ENCODE results near the gene UBE2E3. TPM values are rescaled to one million over a fixed set of nuclear protein-coding genes. Genes with fewer than 3 reads are reported as not detected.

Gene UBE2E3
- total and polyA plus RNA-seq, 2 experiments from 2014 or later = 111 to 112 TPM

DNA sequence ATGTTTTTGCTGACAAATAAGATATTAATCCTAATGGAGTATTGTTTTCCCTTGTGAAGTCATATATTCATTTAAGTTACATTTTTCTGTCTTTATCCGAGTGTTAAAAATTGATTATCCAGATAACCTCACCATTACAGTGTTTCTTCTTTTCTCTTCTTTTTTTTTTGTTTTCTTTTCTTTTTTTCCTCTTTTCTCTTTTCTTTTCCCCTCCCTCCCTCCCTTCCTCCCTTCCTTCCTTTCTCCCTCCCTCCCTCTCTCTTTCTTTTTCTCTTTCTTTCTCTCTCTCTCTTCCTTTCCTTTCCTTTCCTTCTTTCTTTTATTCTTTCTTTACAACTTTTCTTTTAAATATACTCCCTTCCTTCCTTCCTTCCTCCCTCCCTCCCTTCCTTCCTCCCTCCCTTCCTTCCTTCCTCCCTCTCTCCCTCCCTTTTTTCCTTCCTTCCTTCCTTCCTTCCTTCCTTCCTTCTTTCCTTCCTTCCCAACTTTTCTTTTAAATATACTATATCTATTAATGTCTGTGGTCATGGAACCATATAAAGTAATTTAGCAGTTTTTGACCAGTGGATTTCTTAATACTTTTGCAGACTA lies 40.9 kb downstream of the UBE2E3 start (continued):
- TF ChIP-seq, protein P1, sequence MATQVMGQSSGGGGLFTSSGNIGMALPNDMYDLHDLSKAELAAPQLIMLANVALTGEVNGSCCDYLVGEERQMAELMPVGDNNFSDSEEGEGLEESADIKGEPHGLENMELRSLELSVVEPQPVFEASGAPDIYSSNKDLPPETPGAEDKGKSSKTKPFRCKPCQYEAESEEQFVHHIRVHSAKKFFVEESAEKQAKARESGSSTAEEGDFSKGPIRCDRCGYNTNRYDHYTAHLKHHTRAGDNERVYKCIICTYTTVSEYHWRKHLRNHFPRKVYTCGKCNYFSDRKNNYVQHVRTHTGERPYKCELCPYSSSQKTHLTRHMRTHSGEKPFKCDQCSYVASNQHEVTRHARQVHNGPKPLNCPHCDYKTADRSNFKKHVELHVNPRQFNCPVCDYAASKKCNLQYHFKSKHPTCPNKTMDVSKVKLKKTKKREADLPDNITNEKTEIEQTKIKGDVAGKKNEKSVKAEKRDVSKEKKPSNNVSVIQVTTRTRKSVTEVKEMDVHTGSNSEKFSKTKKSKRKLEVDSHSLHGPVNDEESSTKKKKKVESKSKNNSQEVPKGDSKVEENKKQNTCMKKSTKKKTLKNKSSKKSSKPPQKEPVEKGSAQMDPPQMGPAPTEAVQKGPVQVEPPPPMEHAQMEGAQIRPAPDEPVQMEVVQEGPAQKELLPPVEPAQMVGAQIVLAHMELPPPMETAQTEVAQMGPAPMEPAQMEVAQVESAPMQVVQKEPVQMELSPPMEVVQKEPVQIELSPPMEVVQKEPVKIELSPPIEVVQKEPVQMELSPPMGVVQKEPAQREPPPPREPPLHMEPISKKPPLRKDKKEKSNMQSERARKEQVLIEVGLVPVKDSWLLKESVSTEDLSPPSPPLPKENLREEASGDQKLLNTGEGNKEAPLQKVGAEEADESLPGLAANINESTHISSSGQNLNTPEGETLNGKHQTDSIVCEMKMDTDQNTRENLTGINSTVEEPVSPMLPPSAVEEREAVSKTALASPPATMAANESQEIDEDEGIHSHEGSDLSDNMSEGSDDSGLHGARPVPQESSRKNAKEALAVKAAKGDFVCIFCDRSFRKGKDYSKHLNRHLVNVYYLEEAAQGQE (IDR thresholded peaks at IDR 0.05; ENCODE audit: unreplicated experiment) = no peak
- TF ChIP-seq, protein P2, sequence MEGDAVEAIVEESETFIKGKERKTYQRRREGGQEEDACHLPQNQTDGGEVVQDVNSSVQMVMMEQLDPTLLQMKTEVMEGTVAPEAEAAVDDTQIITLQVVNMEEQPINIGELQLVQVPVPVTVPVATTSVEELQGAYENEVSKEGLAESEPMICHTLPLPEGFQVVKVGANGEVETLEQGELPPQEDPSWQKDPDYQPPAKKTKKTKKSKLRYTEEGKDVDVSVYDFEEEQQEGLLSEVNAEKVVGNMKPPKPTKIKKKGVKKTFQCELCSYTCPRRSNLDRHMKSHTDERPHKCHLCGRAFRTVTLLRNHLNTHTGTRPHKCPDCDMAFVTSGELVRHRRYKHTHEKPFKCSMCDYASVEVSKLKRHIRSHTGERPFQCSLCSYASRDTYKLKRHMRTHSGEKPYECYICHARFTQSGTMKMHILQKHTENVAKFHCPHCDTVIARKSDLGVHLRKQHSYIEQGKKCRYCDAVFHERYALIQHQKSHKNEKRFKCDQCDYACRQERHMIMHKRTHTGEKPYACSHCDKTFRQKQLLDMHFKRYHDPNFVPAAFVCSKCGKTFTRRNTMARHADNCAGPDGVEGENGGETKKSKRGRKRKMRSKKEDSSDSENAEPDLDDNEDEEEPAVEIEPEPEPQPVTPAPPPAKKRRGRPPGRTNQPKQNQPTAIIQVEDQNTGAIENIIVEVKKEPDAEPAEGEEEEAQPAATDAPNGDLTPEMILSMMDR (conservative IDR thresholded peaks at IDR 0.05; ENCODE audit: low read depth in 2 of 2) = no peak
- no peak for TF ChIP-seq CREB1 (CRISPR knock-in tag; IDR thresholded peaks at IDR 0.05; ENCODE audit: low read depth)
- TF ChIP-seq JUNB (IDR thresholded peaks at IDR 0.05; ENCODE audit: unreplicated experiment) = no peak
- TF ChIP-seq, protein P3, sequence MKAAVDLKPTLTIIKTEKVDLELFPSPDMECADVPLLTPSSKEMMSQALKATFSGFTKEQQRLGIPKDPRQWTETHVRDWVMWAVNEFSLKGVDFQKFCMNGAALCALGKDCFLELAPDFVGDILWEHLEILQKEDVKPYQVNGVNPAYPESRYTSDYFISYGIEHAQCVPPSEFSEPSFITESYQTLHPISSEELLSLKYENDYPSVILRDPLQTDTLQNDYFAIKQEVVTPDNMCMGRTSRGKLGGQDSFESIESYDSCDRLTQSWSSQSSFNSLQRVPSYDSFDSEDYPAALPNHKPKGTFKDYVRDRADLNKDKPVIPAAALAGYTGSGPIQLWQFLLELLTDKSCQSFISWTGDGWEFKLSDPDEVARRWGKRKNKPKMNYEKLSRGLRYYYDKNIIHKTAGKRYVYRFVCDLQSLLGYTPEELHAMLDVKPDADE (IDR thresholded peaks at IDR 0.05) = no peak
- TF ChIP-seq ZNF331 (CRISPR knock-in tag; IDR thresholded peaks at IDR 0.05; ENCODE audit: low read depth) = no peak

DNA sequence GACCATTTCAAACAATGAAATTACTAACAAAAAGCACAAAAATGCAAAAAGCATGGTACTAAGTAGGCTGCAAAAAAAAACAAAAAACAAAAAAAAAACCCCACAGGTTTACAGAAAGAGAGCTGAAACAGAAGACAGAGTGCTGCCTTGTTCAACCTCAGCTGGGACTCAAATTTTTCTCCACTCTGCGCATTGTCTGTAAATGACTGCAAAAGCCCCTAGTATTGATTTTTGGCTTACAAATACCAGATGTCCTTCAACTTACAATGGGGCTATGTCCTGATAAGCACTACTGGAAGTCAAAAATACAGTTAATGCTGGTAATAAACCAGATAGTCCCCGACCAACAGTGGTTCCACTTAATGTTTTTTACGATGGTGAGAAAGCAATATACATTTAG lies 42.2 kb downstream of the UBE2E3 start:
- Mint-ChIP-seq H3K36me3 (ENCODE audit: low read depth) (no peaks in the 10 kb centered on the region), H3K4me1 (peaks cover 20% of the 10 kb centered on the region), H3K27ac (peak overlapping the region; percentile 52; the same call in 1 of the 2 replicates), H3K4me3 (no peak overlapping the region), H3K9me3 (no peaks in the 10 kb centered on the region), H3K27me3 (ENCODE audit: insufficient read depth, low read depth, poor library complexity) (peaks cover 4% of the 10 kb centered on the region)
- peaks cover 3% of the 10 kb centered on the region; the same call in 1 of the 2 replicates for H4K20me1 ChIP-seq (replicated peaks; ENCODE audit: insufficient read depth)
- no peaks in the 10 kb centered on the region for H3K36me3 ChIP-seq (ENCODE audit: insufficient read depth)
- H3K4me2 ChIP-seq = no peak overlapping the region
- H3K9me2 ChIP-seq (ENCODE audit: insufficient read depth) = no peaks in the 10 kb centered on the region
- H3F3A ChIP-seq (replicated peaks; ENCODE audit: low read depth) = no peaks in the 10 kb centered on the region
- DNase-seq (ENCODE audit: low spot score) (no peak), ATAC-seq (no peak)
- no peak overlapping the region for H2AFZ ChIP-seq
- no peaks in the 10 kb centered on the region for H3K4me1 ChIP-seq (ENCODE audit: insufficient read depth)
- H3K79me2 ChIP-seq (replicated peaks; ENCODE audit: insufficient read depth) = peaks cover 97% of the 10 kb centered on the region
- no peak overlapping the region for H3K4me3 ChIP-seq
- H3K27ac ChIP-seq (ENCODE audit: low read depth) = no peak overlapping the region
- no peaks in the 10 kb centered on the region for H3K27me3 ChIP-seq (ENCODE audit: insufficient read depth)
- TF ChIP-seq EZH2phosphoT487 (IDR thresholded peaks at IDR 0.05; ENCODE audit: unreplicated experiment) (no peak), ZNF331 (CRISPR knock-in tag; IDR thresholded peaks at IDR 0.05; ENCODE audit: low read depth) (no peak), ZNF114 (CRISPR knock-in tag; IDR thresholded peaks at IDR 0.05) (no peak), NANOG (IDR thresholded peaks at IDR 0.05; ENCODE audit: borderline replicate concordance) (no peak), STAT1 (IDR thresholded peaks at IDR 0.05; ENCODE audit: unreplicated experiment) (no peak)
- TF ChIP-seq, protein P2 (conservative IDR thresholded peaks at IDR 0.05; ENCODE audit: low read depth in 2 of 2) = no peak
- TF ChIP-seq, protein P3 (IDR thresholded peaks at IDR 0.05) = no peak
- TF ChIP-seq, protein P1 (IDR thresholded peaks at IDR 0.05; ENCODE audit: unreplicated experiment) = no peak

Measured in GM23338 (cell line).